ENCODE results near the gene BEAN1.

GRCh38 chr16:66477028-66477515 lies 50.0 kb downstream of the BEAN1 start:
- TF ChIP-seq CTCF (IDR thresholded peaks at IDR 0.05; ENCODE audit: low read depth, low read length): no peak
- no peak for TF ChIP-seq MAX (IDR thresholded peaks at IDR 0.05; ENCODE audit: low read depth, low read length)

All from NB4 (cell line).